K562 treated with DMSO at 1 percent for 12 hours (cell line): ENCODE data around the gene OR9K2. TPM values are rescaled to one million over a fixed set of nuclear protein-coding genes. Genes with fewer than 3 reads are reported as not detected.

Source experiments
- total RNA-seq: library from RNA; unstranded; fragments of 300-600 nt; gene quantifications from 2 replicates; pipeline ENCODE4 v1.2.3, GENCODE V29; 2022; ENCODE audit not compliant: insufficient read depth

OR9K2 gene
- not detected in 2 replicates for total RNA-seq

GRCh38 chr12:55126106-55126505 lies at the start of gene OR9K2:
Gene OR9K2 (plus strand): TSS chr12:55126406. CDS start chr12:55129835, 3,429 bp downstream.

Other genes starting within 250 kb of the OR9K2 start
- gene TESPA1, start 141.6 kb upstream of the OR9K2 start, total RNA-seq: 5.3 and 6.6 TPM in 2 replicates
- not detected in 2 replicates for gene NEUROD4, start 106.4 kb upstream of the OR9K2 start, total RNA-seq
- gene OR10A7, start 94.6 kb downstream of the OR9K2 start, total RNA-seq: not detected in 2 replicates
- not detected in 2 replicates for gene OR6C74, start 118.2 kb downstream of the OR9K2 start, total RNA-seq
- not detected in 2 replicates for gene OR6C6, start 170.2 kb downstream of the OR9K2 start, total RNA-seq
- gene OR6C1, start 187.9 kb downstream of the OR9K2 start, total RNA-seq: not detected in 2 replicates
- not detected in 2 replicates for gene OR6C3, start 204.3 kb downstream of the OR9K2 start, total RNA-seq
- gene OR6C75, start 236.6 kb downstream of the OR9K2 start, total RNA-seq: not detected in 2 replicates